Keratinocyte (primary cell): Measurements from ENCODE around the gene ZNF423. TPM values are rescaled to one million over a fixed set of nuclear protein-coding genes. Genes with fewer than 3 reads are reported as not detected.
"Not testable (repeated sequence)": the region's sequence is repeated elsewhere in the genome, so short reads cannot be mapped to it uniquely, and the experiment has no call there.

ENCODE experiments used
- DNase-seq: peaks from one replicate; pipeline ENCODE4 v3.0.0-alpha.2; 2011; ENCODE audit warnings: low read depth, missing footprints, low spot score
- FAIRE-seq: peaks from 2 replicates; lab custom pipeline; 2011; peaks lifted over from hg19 to GRCh38; lab: Jason Lieb, UNC
- H2AFZ ChIP-seq: 2 replicates; pipeline ENCODE4 v1.6.0; 2012; ENCODE audit warnings: low read length, control low read depth, inconsistent platforms; ENCODE audit not compliant: control insufficient read depth
- H3K27ac ChIP-seq: 2 replicates; pipeline ENCODE4 v1.5.1; 2011; ENCODE audit warnings: low read length; ENCODE audit not compliant: control insufficient read depth, insufficient read depth
- H3K27me3 ChIP-seq: 3 replicates; pipeline ENCODE4 v1.6.0; 2011; ENCODE audit warnings: low read length; ENCODE audit not compliant: control insufficient read depth, insufficient read depth; ENCODE audit errors: extremely low read depth
- H3K36me3 ChIP-seq, 2 experiments: 2 replicates in 1 of 2; 3 replicates in 1 of 2; pipeline ENCODE4 v1.5.1; 2011; ENCODE audit warnings: low read length in 2 of 2, mild to moderate bottlenecking in 1 of 2; ENCODE audit not compliant: control insufficient read depth in 2 of 2, insufficient read depth in 2 of 2; ENCODE audit errors: extremely low read depth in 1 of 2
- H3K4me1 ChIP-seq: 3 replicates; pipeline ENCODE4 v1.5.1; 2011; ENCODE audit warnings: low read length; ENCODE audit not compliant: control insufficient read depth, insufficient read depth; ENCODE audit errors: extremely low read depth
- H3K4me2 ChIP-seq: 3 replicates; pipeline ENCODE4 v1.6.0; 2011; ENCODE audit warnings: low read depth, low read length; ENCODE audit not compliant: control insufficient read depth, insufficient read depth; ENCODE audit errors: extremely low read depth
- H3K4me3 ChIP-seq, 3 experiments: fragments of 200-600 bp in 1 of 3; sonication (generic) in 1 of 3; 2 replicates in 2 of 3; 3 replicates in 1 of 3; pipeline ENCODE4 v1.5.1; 2011 to 2016; ENCODE audit warnings: low read length in 3 of 3, mild to moderate bottlenecking in 3 of 3, control low read depth in 2 of 3, inconsistent platforms in 1 of 3, low read depth in 1 of 3, mixed read lengths in 1 of 3, mixed run types in 1 of 3, moderate library complexity in 1 of 3; ENCODE audit not compliant: control insufficient read depth in 2 of 3, insufficient read depth in 2 of 3; ENCODE audit errors: extremely low read depth in 1 of 3
- H3K79me2 ChIP-seq: 2 replicates; pipeline ENCODE4 v1.6.0; 2012; ENCODE audit warnings: low read length; ENCODE audit not compliant: control insufficient read depth, insufficient read depth
- H3K9ac ChIP-seq: 3 replicates; pipeline ENCODE4 v1.6.0; 2011; ENCODE audit warnings: low read length; ENCODE audit not compliant: control insufficient read depth, insufficient read depth; ENCODE audit errors: extremely low read depth
- H3K9me1 ChIP-seq: 3 replicates; pipeline ENCODE4 v1.6.0; 2011; ENCODE audit warnings: low read length; ENCODE audit not compliant: control insufficient read depth, insufficient read depth; ENCODE audit errors: extremely low read depth
- H3K9me3 ChIP-seq: 2 replicates; pipeline ENCODE4 v1.5.1; 2012; ENCODE audit warnings: low read depth, low read length; ENCODE audit not compliant: control insufficient read depth
- H4K20me1 ChIP-seq: 3 replicates; pipeline ENCODE4 v1.6.0; 2011; ENCODE audit warnings: low read length; ENCODE audit not compliant: control insufficient read depth, insufficient read depth; ENCODE audit errors: extremely low read depth
- CTCF ChIP-seq, 3 experiments: IDR thresholded peaks in 1 of 3; conservative IDR thresholded peaks in 1 of 3; optimal IDR thresholded peaks in 1 of 3; 2 replicates in 2 of 3; 3 replicates in 1 of 3; pipeline versions ENCODE3 to v1.5.1; 2011; ENCODE audit warnings: low read length in 3 of 3, mild to moderate bottlenecking in 3 of 3, moderate library complexity in 2 of 3, control low read depth in 1 of 3, inconsistent platforms in 1 of 3; ENCODE audit not compliant: insufficient read depth in 2 of 3; ENCODE audit errors: extremely low read depth in 1 of 3
- EZH2 ChIP-seq: IDR thresholded peaks from one replicate; pipeline ENCODE4 v1.6.1; 2012; ENCODE audit warnings: inconsistent platforms, mild to moderate bottlenecking, low read length, moderate library complexity
- dilution Hi-C: fragments of 300-500 bp; cut with MboI; formaldehyde crosslinking; loops from one replicate; pipeline ENCODE4 v1.7.0; 2020; ENCODE audit warnings: low sequenced_read_pairs; ENCODE audit not compliant: extremely low pct_ligation_motif_present
- polyA plus RNA-seq, 5 experiments: library from polyadenylated mRNA; depleted of rRNA in 3 of 5; stranded (reverse) in 3 of 5; stranded (forward) in 1 of 5; unstranded in 1 of 5; fragments of >200 nt; gene quantifications; 1 replicate in 1 of 5; 2 replicates in 3 of 5; 3 replicates in 1 of 5; pipeline versions ENCODE4 v1.2.1 to v1.2.3, GENCODE V29; 2011 to 2012; ENCODE audit warnings: missing spikeins in 2 of 5, low read depth in 1 of 5, low replicate concordance in 1 of 5

The ZNF423 gene
- polyA plus RNA-seq, 1 donor (not counting 4 experiments of a cell fraction or from before 2014, with no cell fraction given), result 0.05 TPM

- no peak overlapping the region for H3K4me2 ChIP-seq
- H4K20me1 ChIP-seq, result no peaks in the 10 kb centered on the region
- H3K36me3 ChIP-seq, result no peaks in the 10 kb centered on the region
- no peaks in the 10 kb centered on the region for H3K9me1 ChIP-seq
- H3K79me2 ChIP-seq, result no peaks in the 10 kb centered on the region
- no peak for DNase-seq
- H3K27ac ChIP-seq, result no peak overlapping the region
- TF ChIP-seq CTCF (optimal IDR thresholded peaks at IDR 0.05 in 1 of 3, IDR thresholded peaks at IDR 0.05 in 1 of 3, conservative IDR thresholded peaks at IDR 0.05 in 1 of 3; ENCODE audit: extremely low read depth in 1 of 3, insufficient read depth in 2 of 3, low read length in 3 of 3), result no peak
- no peak overlapping the region for H2AFZ ChIP-seq
- H3K4me1 ChIP-seq, result no peaks in the 10 kb centered on the region
- H3K4me3 ChIP-seq, result no peak overlapping the region
- dilution Hi-C loops, result loop anchor here (25.0 kb wide), 1 partner anchor 445 kb away; no protein-coding TSS in a partner anchor
- H3K9me3 ChIP-seq, result no peaks in the 10 kb centered on the region
- no peak overlapping the region for H3K9ac ChIP-seq
- peaks cover 4% of the 10 kb centered on the region for H3K27me3 ChIP-seq
- no peak for FAIRE-seq
Measured at GRCh38 chr16:49881890-49882289, 26.0 kb upstream of the ZNF423 start.

- not testable (repeated sequence) for H2AFZ ChIP-seq, H3K36me3 ChIP-seq, DNase-seq, H3K27ac ChIP-seq, H3K9me3 ChIP-seq, H3K79me2 ChIP-seq, H3K9ac ChIP-seq, H3K4me1 ChIP-seq, H3K4me3 ChIP-seq, H3K4me2 ChIP-seq, H4K20me1 ChIP-seq, H3K9me1 ChIP-seq, FAIRE-seq
- H3K27me3 ChIP-seq, result peaks cover 19% of the 10 kb centered on the region
- dilution Hi-C loops, result loop anchor here (25.0 kb wide), 1 partner anchor 441 kb away; no protein-coding TSS in a partner anchor
Measured at GRCh38 chr16:49878540-49878939, 22.6 kb upstream of the ZNF423 start.

GRCh38 chr16:49876716-49877129 lies 20.8 kb upstream of the ZNF423 start:
- Histone ChIP-seq H4K20me1 (no peaks in the 10 kb centered on the region), H3K27ac (no peak overlapping the region), H2AFZ (no peak overlapping the region), H3K27me3 (peaks cover 19% of the 10 kb centered on the region), H3K4me2 (no peak overlapping the region), H3K9me1 (no peaks in the 10 kb centered on the region), H3K4me3 (no peak overlapping the region), H3K9ac (no peak overlapping the region), H3K79me2 (no peaks in the 10 kb centered on the region), H3K9me3 (no peaks in the 10 kb centered on the region), H3K4me1 (no peaks in the 10 kb centered on the region), H3K36me3 (no peaks in the 10 kb centered on the region)
- DNase-seq (no peak), FAIRE-seq (no peak)
- dilution Hi-C loops, result loop anchor here (25.0 kb wide), 1 partner anchor 439 kb away; no protein-coding TSS in a partner anchor
- TF ChIP-seq CTCF (optimal IDR thresholded peaks at IDR 0.05 in 1 of 3, IDR thresholded peaks at IDR 0.05 in 1 of 3, conservative IDR thresholded peaks at IDR 0.05 in 1 of 3; ENCODE audit: extremely low read depth in 1 of 3, insufficient read depth in 2 of 3, low read length in 3 of 3) (peak; percentile 43 to 88 (median 71)), EZH2 (no peak)
